ACC112 (cell line): ENCODE results near the gene KLF1.
"Not testable (repeated sequence)": the region's sequence is repeated elsewhere in the genome, so short reads cannot be mapped to it uniquely, and the experiment has no call there.

Source experiments
- H2AFZ ChIP-seq: fragments of 200-600 bp; sonication (generic); one replicate; pipeline ENCODE4 v1.6.0; 2017; ENCODE audit warnings: antibody characterized with exemption, low read length; ENCODE audit not compliant: unreplicated experiment
- H3K27ac ChIP-seq: fragments of 200-600 bp; sonication (generic); 2 replicates; pipeline ENCODE4 v1.5.1; 2014; ENCODE audit warnings: low read depth, mild to moderate bottlenecking, antibody characterized with exemption, low read length, moderate library complexity
- H3K27me3 ChIP-seq: fragments of 200-600 bp; sonication (generic); 2 replicates; pipeline ENCODE4 v1.6.1; 2014; ENCODE audit warnings: mild to moderate bottlenecking, antibody characterized with exemption, low read length, moderate library complexity, mixed read lengths; ENCODE audit not compliant: insufficient read depth
- H3K36me3 ChIP-seq: fragments of 200-600 bp; sonication (generic); 2 replicates; pipeline ENCODE4 v1.6.1; 2016; ENCODE audit warnings: mild to moderate bottlenecking, antibody characterized with exemption, low read length, moderate library complexity, mixed read lengths; ENCODE audit not compliant: insufficient read depth
- H3K4me1 ChIP-seq: fragments of 200-600 bp; sonication (generic); one replicate; pipeline ENCODE4 v1.6.1; 2016; ENCODE audit warnings: low read length, mixed read lengths; ENCODE audit not compliant: insufficient read depth, unreplicated experiment, control insufficient read depth
- H3K4me3 ChIP-seq: fragments of 200-600 bp; sonication (generic); 2 replicates; pipeline ENCODE4 v1.5.1; 2014; ENCODE audit warnings: mild to moderate bottlenecking, low read depth, low read length
- H3K79me2 ChIP-seq: fragments of 200-600 bp; sonication (generic); one replicate; pipeline ENCODE4 v1.6.0; 2016; ENCODE audit warnings: low read length; ENCODE audit not compliant: control insufficient read depth, unreplicated experiment, insufficient read depth

The KLF1 gene

DNA sequence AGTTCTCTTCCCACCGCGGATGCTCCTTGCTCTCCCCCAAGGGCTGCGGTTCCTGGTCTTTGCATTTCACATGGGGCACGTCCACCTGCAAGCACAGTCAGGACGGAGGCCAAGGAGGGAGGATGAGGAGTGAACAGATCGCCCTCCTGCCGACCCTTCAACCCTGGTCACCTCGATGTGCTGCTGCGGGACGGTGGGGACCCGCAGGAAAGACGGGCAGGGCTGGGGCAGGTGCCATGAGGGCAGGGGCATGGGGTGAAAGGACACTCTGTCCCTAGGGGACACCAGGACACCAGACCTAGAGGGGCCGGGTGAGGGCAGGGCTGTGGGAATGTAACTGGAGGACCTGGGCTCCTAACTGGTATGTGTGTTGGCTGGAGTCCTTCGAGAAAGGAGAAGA is 31.3 kb upstream of the KLF1 start:
- no peaks in the 10 kb centered on the region for H3K27me3 ChIP-seq
- H3K36me3 ChIP-seq: no peaks in the 10 kb centered on the region
- H2AFZ ChIP-seq: no peak overlapping the region
- no peak overlapping the region for H3K27ac ChIP-seq
- no peaks in the 10 kb centered on the region for H3K4me1 ChIP-seq
- no peaks in the 10 kb centered on the region for H3K79me2 ChIP-seq
- no peak overlapping the region for H3K4me3 ChIP-seq

DNA sequence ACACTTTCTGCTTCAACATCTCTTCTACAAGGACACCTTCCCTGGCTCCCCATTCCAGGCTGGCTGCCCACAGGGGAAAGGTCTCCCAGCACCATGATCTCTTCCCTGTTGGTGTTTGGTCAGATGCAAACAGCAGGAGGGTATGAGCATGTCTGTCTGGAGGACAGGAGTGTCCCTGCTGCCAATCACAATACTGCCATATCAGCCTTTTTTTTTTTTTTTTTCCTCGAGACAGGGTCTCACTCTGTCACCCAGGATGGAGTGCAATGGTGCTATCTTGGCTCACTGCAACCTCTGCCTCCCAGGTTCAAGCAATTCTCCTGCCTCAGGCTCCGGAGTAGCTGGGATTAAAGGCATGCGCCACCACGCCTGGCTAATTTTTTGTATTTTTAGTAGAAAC is 28.9 kb upstream of the KLF1 start:
- H3K27me3 ChIP-seq, H3K4me1 ChIP-seq, H3K4me3 ChIP-seq, H3K79me2 ChIP-seq, H2AFZ ChIP-seq, H3K36me3 ChIP-seq, H3K27ac ChIP-seq: not testable (repeated sequence)

DNA sequence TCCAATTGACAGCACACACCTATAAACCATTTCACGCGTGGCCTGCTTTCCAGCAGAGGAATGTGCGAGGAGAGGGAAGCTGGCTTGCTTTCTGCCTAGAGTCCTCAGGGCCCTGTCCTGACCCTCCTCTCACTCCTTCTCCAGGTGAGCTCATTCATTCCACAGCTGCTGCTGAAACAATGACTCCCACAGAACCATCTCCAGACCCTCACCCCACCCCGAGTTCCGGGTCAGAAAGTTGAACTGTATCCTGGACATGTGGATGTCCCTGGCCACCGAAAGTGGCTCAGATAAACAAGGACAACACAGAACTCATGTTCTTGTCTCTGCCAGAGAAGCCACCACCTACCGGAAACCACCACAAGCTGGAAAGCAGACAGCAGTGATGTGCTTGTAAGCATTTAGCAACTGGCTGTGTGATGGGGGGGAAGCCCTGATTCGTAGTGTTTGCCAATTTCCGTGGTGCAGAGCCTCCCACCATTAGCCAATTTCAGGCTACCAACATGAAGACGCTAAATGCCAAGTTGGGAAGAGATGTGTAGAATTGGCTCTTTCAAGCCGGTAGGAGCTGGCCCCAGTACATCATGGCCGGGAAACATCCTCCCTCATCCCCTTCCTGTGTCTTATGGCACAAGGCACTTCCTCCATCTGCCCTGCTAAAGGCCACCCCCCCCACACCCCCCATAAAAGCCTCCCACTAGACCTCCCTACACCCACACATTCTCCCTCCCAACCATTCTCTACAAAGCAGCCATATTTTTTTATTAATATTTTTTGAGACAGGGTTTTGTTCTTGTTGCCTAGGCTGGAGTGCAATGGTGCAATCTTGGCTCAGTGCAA is 27.1 kb upstream of the KLF1 start:
- Histone ChIP-seq H3K79me2 (no peaks in the 10 kb centered on the region), H3K4me1 (no peaks in the 10 kb centered on the region), H3K36me3 (no peaks in the 10 kb centered on the region), H3K27me3 (no peaks in the 10 kb centered on the region), H3K27ac (no peak overlapping the region), H3K4me3 (no peak overlapping the region), H2AFZ (no peak overlapping the region)

DNA sequence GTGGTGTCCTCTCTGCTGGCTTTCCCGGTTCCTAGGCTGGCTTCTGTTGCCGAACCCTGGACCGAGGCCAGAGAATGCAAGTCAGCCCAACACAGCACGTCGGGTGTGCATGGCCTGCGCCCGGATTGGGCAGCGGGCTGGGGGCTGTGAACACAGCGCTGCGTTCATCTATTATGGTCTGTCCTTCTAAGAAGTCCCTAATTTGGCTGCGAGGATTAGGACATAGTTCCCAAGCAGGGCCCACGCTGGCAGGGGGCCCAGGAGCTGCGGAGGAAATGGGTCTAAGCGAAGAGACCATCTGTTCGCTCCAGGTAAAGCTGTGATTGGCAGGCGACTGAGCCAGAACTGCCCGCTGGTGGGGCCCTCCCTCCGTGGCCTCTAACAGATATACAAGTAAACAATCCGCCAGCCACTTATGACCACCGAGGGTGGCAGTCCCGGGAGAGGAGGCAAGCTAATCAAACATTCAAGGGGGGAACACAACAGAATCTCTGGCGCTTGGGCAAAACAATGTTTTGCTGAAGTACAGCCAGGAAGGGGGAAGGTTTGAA is 26.1 kb upstream of the KLF1 start:
- no peaks in the 10 kb centered on the region for H3K4me1 ChIP-seq
- H3K4me3 ChIP-seq: no peak overlapping the region
- H3K27me3 ChIP-seq: no peaks in the 10 kb centered on the region
- no peaks in the 10 kb centered on the region for H3K79me2 ChIP-seq
- H2AFZ ChIP-seq: no peak overlapping the region
- H3K36me3 ChIP-seq: no peaks in the 10 kb centered on the region
- H3K27ac ChIP-seq: no peak overlapping the region

DNA sequence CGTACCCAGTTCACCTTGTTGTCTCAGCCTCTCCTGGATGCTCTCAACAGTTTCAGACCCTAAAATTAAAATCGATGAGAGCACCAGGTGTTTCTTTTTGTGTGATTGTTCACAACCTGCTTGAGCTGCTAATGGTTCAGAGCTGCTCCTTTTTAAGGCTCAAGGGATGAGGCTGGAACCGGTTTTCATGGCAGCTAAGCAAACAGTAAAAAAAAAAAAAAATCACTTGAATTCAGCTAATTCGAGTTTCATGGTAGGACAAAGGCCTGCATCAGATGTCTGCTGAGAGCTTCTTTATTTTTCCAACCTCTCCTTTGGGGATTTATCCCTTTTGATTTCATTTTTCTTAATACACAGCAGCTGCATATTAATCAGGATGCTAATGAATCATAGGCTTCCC is 25.6 kb upstream of the KLF1 start:
- no peaks in the 10 kb centered on the region for H3K27me3 ChIP-seq
- no peak overlapping the region for H2AFZ ChIP-seq
- H3K4me1 ChIP-seq: no peaks in the 10 kb centered on the region
- no peak overlapping the region for H3K4me3 ChIP-seq
- no peaks in the 10 kb centered on the region for H3K79me2 ChIP-seq
- no peak overlapping the region for H3K27ac ChIP-seq
- no peaks in the 10 kb centered on the region for H3K36me3 ChIP-seq

DNA sequence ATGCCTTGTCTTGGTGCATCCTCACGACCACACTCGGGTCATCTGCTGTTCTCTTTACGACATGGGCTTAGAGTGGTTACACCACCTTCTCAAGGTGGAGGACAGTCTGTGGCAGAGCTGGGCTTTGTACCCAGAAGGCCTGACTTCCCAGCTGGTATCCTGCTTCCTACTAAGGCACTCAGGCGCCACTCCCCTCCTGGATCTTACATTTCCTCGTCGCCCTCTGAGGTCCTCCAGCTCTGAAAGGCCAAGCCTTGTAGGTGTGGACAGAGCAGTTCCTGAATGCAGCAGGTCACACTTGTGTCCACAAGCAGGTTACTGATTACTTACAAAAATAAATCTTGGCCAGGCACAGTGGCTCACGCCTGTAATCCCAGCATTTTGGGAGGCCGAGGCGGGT is 20.2 kb upstream of the KLF1 start:
- Histone ChIP-seq H3K4me1 (no peaks in the 10 kb centered on the region), H3K79me2 (no peaks in the 10 kb centered on the region), H3K4me3 (no peak overlapping the region), H3K27me3 (no peaks in the 10 kb centered on the region), H2AFZ (no peak overlapping the region), H3K27ac (no peak overlapping the region), H3K36me3 (no peaks in the 10 kb centered on the region)

DNA sequence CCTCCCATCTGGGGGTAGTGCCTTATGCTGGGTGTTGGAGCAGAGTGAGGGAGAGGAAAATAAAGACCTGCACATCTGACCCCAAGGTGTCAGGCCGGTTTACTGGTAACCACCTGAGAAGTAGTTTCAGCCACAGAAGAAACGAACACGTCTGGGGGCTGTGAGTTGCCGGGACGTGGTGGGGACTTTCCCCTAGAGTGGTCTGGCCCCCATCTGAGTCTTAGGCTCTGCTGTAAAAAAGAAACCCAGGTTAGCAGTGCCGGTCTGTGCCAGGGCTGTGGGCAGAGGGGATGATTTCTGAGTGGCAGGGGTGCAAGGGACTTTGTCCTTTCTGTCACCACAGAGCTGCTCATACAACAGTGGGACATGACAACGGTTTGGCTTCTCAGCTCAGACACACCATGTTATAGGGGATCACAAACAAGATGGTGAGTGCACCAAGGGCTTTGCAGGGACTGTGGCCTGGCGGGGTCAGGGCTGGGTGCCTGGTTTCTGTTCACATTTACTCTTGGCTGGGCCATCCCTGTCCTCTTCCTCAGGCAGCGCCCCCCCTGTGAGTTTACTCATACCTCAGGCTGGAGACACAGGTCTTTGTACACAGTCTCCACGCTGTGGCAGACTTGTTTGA is 13.0 kb upstream of the KLF1 start:
- H3K36me3 ChIP-seq: no peaks in the 10 kb centered on the region
- H3K4me1 ChIP-seq: no peaks in the 10 kb centered on the region
- H3K27me3 ChIP-seq: no peaks in the 10 kb centered on the region
- no peak overlapping the region for H2AFZ ChIP-seq
- H3K4me3 ChIP-seq: no peak overlapping the region
- H3K27ac ChIP-seq: no peak overlapping the region
- no peaks in the 10 kb centered on the region for H3K79me2 ChIP-seq

DNA sequence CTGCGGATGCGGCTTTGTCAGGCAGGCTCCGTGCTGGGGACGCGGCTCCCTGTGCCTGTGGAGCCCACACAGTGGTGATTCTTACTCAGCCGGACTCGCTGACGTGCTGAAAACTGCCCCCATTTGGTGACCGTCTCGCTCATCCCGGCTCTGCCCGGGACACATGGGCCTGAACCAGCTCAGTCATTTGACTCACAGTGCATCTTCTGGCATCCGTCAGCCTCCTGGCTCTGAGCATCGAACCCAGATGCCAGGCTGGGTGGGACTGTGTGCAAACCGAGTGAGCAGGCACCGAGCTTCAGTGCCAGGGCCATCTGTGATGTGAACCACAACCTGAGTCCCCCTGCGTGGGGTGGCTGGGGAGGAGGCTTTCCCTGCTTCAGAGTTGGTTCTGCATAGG is 9.5 kb upstream of the KLF1 start:
- peaks cover 5% of the 10 kb centered on the region for H3K4me1 ChIP-seq
- no peaks in the 10 kb centered on the region for H3K36me3 ChIP-seq

DNA sequence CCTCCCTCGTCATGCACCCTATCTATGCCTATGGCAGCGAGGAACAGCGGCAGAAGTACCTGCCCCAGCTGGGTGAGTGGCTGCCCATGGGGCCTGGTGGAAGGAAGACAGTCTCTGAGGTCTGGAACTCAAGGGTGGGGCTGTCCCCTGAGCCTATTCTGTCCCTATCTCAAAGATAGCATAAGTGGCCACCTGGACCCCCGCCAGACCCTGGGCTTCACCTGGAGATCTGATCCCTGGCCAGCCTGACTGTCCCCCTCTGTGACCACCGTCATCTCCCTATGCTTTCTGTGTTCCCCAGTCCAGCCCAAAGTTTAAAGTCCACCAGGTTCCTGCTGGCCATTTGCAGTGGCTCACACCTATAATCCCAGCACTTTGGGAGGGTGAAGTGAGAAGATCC is 6.6 kb upstream of the KLF1 start:
- Histone ChIP-seq H3K27ac (no peak overlapping the region), H3K36me3 (no peaks in the 10 kb centered on the region), H3K4me1 (peaks cover 5% of the 10 kb centered on the region), H3K4me3 (no peak overlapping the region), H2AFZ (no peak overlapping the region), H3K79me2 (no peaks in the 10 kb centered on the region), H3K27me3 (no peaks in the 10 kb centered on the region)

More for the DNA sequence above, 9.5 kb upstream of the KLF1 start:
- no peak overlapping the region for H3K4me3 ChIP-seq
- no peaks in the 10 kb centered on the region for H3K79me2 ChIP-seq
- no peak overlapping the region for H3K27ac ChIP-seq
- no peaks in the 10 kb centered on the region for H3K27me3 ChIP-seq
- no peak overlapping the region for H2AFZ ChIP-seq

DNA sequence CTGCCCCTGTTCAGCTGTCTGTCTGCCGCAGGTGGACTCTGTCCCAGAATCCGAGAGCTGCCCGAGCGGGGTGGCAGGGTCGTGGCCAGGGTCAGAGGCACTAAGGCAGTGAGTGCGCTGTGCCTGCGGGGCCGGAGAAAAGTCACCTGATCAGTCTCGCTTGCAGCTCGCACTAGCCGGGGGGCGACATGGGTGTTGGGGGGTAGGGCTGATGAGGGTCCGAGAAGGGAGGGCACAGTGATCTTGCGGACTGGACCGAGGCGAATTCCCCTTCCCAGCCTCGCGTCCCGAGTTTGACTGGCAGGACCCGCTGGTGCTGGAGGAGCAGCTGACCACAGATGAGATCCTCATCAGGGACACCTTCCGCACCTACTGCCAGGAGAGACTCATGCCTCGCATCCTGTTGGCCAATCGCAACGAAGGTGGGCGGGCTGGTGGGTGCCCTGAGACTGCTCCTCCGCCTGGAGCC is 4.6 kb upstream of the KLF1 start:
- no peak overlapping the region for H3K27ac ChIP-seq
- H2AFZ ChIP-seq: no peak overlapping the region

More for the DNA sequence above, 4.6 kb upstream of the KLF1 start:
- Histone ChIP-seq H3K27me3 (peaks cover 6% of the 10 kb centered on the region; the same call in 1 of the 2 replicates), H3K36me3 (no peaks in the 10 kb centered on the region), H3K4me1 (peaks cover 5% of the 10 kb centered on the region), H3K79me2 (no peaks in the 10 kb centered on the region), H3K4me3 (peak overlapping the region; percentile 88)
